ENCODE measurements around the gene TEX55.
"Not testable (repeated sequence)": the region's sequence is repeated elsewhere in the genome, so short reads cannot be mapped to it uniquely, and the experiment has no call there.

The TEX55 gene

DNA sequence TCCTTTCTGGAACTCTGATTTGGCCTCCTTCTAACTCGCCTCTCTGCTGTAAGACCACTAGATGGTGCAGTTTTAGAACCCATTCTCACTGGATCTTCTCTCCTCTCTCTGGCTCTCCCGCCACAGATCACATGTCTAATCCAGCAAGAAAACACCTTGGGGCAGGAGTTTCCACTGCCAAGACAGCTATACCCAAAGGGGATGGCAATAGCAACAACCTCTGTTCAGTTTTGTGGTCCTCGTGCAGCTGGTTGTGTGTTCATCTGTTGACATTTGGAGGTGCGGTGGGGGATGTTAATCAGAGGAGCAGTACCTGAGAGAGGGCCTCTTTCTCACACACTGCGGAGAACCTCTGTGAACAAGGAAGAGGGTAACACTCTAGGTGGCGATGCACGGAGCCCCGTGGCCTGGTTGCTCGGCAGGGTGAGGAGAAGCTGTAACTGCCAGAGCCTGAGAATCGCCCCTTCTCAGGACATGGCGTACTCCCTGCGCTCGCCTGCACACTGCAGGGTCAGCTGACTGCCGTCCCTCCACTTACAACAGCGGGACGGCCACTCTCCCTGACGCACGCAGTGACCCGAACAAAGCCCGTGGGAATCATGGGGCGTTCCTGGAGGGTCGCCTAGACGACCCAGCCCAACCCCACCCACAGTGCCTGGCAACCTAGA lies at the start of gene TEX55:
Gene TEX55 (plus strand): TSS at position 666 of the 668 bp plus-strand sequence. CDS start 25 bp downstream, outside the sequence.
- peak; percentile 20 for DNase-seq

DNA sequence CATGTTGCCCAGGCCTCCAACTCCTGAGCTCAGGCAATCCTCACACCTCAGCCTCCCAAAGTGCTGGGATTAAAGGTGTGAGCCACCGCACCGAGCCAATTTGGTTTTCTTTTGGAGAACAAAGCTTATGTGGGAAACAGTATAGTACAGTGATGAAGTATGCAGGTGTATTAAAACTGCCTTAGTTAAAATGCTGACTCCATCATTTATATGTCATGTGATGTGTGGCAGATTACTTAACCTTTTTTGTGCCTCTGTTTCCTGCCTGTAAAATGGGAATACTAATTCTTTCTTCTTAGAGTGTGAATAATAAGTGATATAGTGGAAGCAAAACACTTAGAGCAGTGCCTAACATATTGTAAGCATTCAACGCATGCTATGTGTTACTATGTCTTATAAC lies 48.0 kb upstream of the TEX55 start:
- no peak for DNase-seq

DNA sequence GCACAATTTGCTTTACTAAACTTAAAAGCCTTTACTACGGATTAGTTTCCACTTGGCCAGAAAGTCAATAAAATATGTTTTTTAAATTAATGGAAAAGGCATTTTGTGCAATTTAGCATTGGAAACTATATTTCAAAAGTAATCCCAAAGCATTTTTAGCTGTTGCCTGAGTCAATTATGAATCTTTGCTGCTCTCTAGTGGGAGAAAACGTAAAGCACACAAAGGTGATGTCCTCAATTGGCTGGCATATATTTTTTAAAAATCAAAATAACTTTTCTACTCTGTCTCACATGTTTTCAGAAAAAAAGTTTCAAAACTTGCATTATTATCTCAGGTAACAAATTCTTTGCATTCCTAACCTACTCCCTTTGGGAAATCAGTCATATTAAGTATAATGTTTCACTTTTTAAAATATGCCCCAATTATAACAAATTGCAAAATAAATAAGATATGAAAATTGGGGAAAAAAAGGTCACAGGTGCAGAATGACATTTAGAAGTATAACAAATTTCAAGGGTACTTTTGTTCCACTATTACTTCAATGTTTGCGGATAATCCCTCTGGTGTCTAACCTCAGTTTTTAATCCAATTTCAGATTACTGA lies 47.2 kb upstream of the TEX55 start:
- DNase-seq, result no peak

DNA sequence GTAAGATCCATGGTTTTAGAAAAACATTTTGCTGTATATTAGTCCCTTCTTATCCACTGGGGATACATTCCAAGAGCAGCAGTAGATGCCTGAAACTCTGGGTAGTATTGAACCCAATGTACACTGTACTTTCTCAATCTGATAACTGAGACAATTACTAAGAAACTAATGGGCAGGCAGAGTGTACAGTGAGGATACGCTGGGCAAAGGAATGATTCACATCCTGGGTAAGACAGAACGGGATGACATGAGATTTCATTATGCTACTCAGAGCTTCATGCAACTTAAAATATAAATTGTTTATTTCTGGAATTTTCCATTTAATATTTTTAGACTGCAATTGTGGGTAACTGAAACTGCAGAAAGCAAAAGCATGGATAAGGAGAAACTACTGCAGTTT lies 46.2 kb upstream of the TEX55 start:
- no peak for DNase-seq

DNA sequence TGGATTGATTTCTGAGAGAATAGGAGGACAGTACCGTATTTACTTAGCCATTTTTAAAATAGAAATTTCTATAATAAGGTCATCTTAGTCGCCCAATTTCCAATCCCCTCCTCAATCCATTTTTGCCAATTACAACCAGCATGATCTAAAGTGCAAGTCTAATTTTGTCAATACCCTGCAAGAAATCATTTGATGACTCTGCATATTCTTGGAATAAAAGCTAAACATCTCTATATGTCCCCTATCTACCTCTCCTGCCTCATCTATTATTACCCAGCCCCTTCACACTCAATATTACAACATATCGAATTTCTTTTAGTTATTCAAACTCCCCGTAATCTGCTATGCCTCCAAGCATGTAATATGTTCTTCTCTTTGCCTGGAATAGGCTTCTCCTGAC lies 41.9 kb upstream of the TEX55 start:
- DNase-seq, result no peak

DNA sequence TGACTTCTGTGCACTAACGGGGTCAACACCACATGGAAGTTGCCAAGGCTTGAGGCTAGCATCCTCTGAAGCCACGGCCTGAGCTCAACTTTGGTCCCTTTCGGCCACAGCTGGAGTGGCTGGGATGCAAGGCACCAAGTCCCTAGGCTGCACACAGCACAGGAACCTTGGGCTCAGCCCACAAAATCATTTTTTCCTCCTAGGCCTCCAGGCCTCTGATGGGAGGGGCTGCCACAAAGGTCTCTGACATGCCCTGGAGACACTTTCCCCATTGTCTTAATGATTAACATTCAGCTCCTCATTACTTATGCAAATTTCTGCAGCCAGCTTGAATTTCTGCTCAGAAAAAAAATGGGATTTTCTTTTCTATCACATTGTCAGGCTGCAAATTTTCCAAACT lies 27.6 kb upstream of the TEX55 start:
- DNase-seq, result not testable (repeated sequence)

DNA sequence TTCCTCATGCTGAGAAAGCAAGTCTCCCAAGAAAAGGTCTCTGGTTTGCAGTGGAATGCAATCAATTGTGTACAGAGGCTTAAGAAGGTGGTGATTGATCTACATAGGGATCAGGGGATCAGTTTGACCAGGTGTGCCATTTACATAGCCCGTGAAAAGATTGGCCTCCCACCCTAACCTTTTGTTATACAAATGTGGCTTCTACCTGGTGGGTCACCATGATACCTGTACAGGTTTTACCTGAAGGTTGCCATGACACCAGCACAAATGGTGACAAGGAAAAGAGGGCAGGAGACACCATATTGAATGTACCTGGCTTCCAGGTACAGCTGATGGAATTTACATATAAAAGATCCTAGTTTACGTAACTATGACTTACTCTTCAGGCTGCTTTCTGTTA lies 25.5 kb upstream of the TEX55 start:
- DNase-seq, result no peak

DNA sequence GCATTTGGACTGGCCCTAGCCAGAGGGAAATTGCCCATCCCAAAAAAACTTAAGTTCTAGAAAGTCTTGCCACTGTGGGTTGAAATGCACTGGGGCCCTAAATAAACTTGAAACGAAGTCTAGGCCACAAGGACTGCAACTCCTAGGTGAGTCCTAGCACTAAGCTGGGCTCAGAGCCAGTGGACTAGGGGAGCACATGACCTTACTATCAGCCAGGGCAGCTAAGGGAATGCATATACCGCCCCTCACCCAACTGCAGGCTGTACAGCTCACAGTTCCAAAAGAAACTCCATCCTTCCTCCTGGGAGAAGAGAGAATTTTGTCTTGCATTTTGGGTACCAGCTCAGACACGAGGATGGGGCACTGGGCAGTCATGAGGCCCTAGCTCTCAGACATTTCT lies 23.6 kb upstream of the TEX55 start:
- DNase-seq, result no peak

DNA sequence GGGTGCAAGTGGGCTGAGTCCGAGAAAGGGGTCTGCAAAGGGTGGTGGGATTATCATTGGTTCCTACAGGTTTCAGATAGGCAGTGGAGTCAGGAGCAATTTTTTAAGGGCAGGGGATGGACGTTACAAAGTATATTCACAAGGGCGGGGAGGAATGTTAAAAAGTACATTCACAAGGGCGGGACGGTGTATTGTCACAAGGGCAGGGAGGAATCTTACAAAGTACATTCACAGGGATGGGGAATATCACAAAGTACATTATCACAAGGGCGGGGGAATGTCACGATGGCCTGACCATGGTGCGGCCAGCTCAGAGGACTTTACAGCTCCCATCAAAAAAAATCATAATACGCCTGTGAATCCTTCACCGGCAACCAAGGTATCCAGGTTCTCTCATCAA lies 20.6 kb upstream of the TEX55 start:
- no peak for DNase-seq

DNA sequence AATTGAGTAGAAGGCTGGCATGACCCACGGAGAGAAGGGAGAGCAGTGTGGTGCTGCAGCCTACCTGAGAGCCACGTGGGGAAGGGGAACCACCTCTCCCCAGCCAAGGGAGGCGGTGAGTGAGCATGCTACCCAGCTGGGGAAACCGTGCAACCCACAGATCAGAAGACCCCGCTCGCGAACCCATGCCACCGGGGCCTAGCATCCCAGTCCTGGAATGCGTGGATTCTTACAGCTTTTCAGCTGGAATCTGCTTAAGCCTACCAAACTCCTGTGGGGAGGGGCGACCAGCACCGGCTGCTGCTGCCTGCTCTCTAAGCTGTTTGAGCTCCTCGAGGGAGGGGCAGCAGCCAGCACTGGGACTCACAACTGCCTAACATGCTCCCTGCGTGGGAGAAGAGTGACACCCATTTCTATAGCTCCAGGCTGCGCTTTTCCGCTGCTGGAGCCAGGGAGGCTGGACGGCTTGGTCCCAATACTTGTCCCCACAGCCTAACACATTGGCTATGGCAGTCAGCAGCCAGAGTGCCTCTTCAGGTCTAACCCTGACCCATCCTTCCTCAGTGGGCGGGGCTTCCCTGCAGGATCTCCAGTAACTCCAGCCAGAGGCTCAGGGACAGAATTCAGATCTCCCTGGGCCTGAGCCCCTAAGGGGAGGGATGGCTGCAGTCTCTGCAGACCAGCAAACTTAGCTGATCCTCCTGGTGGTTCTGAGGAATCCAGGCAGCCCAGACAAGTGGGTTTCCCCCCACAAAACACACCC lies 20.0 kb upstream of the TEX55 start:
- DNase-seq, result no peak

DNA sequence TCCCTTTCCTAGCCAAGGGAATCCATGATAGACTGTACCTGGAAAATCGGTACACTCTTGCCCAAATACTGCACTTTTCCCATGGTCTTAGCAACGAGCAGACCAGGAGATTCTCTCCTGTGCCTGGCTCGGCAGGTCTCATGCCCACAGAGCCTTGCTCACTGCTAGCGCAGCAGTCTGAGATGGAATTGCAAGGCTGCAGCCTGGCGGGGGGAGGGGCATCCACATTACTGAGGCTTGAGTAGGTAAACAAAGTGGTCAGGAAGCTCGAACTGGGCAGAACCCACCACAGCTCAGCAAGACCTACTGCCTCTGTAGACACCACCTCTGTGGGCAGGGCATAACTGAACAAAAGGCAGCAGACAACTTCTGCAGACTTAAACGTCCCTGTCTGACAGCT lies 15.7 kb upstream of the TEX55 start:
- DNase-seq, result not testable (repeated sequence)

DNA sequence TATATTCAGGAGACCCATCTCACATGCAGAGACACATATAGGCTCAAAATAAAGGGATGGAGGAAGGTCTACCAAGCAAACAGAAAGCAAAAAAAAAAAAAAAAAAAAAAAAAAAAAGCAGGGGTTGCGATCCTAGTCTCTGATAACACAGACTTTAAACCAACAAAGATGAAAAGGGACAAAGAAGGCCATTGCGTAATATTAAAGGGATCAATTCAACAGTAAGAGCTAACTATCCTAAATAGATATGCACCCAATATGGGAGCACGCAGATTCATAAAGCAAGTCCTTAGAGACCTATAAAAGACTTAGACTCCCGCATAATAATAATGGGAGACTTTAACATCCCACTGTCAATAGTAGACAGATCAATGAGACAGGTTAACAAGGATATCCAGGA lies 13.7 kb upstream of the TEX55 start:
- DNase-seq, result not testable (repeated sequence)

DNA sequence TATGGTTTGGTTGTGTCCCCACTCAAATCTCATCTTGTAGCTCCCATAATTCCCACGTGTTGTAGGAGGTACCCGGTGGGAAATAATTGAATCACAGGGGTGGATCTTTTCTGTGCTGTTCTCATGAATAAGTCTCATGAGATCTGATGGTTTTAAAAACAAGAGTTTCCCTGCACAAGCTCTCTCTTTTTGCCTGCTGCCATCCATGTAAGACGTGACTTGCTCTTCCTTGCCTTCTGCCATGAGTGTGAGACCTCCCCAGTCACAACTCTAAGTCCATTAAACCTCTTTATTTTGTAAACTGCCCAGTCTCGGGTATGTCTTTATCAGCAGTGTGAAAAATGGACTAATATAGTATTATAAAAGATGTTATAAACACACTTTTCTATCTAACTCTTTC lies 6.6 kb upstream of the TEX55 start:
- not testable (repeated sequence) for DNase-seq

DNA sequence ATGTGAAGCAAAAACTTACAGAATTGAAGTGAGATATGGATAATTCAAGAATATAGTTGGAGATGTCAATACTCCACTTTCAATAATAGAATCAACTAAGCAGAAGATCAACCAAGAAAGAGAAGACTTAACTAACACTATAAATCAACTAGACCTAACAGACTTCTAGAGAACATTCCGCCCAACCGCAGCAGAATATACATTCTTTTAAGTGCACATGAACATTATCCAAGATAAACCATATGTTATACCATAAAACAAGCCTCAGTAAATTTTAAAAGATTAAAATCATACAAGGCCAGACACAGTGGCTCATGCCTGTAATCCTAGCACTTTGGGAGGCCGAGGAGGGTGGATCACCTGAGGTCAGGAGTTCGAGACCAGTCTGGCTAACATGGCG lies 5.5 kb upstream of the TEX55 start:
- DNase-seq, result no peak

DNA sequence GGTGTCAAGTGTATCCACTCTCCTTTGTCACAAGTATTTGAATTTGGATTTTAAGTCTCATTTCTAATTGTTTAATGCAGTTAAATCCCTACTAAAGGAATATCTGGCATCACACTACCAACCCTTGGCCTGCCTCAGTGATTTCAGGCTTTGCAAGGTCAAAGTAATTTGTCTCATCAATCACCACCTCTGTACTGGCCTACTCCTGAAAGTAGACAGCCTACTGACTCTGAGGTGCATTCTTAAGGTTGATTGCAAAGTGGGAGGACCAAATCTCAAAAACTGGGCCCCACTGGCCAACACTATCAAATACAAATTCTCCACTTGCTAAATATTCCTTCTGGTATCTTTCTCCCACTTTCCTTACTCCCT lies 851 bp upstream of the TEX55 start:
- no peak for DNase-seq

DNA sequence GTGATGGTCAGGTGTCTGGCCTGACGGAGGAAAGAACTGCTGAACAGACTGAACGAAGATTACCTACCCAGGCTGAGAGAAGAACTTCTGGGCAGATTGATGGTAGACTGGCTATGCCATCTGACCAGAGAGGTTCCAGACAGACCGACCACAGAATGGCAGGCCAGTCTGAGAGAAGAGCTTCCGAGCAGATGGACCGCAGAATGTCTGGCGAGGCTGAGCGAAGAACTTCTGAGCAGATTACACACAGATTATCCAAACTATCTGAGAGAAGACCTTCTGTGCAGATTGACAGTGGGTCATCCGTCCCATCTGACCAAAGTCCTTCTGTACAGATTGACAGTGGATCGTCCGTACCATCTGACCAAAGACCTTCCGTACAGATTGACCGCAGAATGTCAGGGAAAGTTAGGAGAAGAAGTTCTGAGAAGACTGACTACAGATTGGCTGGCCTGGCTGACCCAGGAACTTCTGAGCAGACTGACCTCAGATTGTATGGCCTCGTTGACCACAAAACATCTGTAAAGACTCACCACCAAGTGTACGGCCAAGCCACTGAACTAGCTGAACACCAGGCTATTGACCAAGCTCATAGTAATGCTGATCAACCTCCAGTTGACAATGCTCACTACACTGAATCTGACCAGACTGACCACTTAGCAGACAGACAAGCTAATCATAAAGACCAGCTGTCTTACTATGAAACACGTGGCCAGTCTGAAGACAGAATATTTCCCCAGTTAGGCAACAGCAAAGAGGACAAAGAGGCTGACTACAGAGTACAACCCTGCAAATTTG lies 812 bp downstream of the TEX55 start:
- no peak for DNase-seq

DNA sequence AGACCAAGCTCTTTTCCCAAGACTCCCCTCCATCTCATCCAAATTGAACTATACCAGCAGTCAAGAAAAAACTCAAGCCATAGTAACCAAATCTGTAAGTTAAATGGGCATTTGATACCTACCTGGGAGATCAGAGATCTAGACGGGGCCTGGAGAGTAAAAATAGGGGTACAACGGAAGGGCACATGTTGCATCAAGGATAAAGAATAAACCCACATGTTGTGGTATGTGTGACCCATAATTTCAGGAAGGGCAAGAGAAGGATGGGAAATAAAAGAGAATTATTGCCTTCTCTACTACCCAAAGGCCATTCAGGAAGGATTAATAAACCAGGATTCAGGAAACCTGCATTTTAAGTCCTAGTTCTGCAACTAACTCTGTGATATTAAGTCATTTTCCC lies 1.5 kb downstream of the TEX55 start:
- no peak for DNase-seq

DNA sequence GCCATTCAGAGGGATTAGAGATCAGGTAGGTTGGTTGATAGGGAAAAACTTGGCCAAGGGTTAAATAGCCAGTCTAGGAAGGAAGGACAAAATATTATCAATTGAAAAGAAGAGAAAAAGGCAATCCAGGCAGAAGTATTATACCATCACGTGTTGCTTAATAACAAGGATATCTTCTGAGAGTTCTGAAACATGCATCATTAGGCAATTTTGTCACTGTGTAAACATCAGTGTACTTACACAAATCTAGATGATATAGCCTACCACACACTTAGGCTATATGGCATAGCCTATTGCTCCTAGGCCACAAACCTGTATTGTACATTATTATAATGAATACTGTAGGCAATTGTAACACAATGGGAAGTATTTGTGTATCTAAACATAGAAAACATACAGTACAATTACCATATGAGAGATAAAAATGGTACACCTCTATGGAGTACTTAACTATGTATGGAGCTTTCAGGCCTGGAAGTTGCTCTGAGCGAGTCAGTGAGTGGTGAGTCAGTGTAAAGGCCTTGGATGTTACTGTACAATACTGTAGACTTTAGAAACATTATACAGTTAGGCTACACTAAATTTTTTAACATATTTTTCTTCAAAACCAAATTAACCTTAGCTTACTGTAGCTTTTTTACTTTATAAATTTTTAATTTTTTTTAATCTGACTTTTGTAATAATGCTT lies 2.7 kb downstream of the TEX55 start:
- no peak for DNase-seq

DNA sequence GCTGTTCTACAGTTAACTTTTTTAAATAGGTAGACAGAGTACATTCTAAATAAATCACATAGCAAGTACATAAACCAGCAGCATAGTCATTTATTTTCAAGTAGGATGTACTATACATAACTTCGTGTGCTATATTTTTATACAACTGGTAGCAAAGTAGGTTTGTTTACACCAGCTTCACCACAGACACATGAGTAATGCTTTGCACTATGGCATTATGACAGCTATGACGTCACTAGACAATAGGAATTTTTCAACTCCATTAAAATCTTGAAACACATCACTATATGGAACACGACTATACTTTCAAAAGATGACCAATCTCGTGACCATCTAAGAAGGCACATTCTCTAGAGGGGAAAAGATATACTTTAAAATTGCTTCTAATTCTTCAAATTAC lies 3.5 kb downstream of the TEX55 start:
- no peak for DNase-seq

DNA sequence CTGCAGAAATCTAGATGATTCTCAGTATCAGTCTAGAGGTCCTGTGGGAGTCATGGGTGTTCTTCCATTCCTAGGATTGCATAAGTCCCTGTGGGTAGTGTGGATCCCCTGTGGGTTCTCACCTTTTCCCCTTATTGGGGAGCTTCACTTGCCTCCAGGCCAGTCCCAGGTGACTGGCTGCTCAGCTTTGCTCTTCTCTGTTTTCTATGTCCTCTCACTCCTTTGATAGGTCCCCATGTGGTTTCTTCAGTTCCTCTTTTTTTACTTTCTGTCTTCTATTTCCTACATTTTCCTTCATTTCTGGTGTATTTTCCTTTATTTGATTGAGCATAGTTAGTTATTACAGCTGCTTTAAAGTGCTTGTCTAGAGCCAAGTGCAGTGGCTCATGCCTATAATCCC lies 10.9 kb downstream of the TEX55 start:
- DNase-seq, result peak; percentile 52

DNA sequence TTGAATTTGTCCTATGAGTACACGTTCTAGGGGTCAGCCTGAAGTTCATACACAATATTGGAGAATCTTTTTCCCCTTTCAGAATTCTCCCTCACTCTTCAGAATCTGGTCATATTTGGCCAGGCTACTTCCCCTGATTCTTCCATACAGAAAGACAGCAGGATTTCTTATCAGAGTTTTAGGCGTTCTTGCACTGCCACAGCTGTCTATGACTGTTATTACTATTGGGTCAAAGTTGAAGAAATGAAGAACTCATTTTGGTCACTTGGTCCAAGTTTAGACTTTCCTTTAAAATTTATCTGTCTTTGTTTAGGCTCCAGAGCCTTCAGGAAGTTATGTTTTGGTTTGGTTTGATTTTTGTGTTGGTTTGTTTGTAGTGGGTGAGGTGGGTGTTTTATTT lies 12.0 kb downstream of the TEX55 start:
- no peak for DNase-seq

DNA sequence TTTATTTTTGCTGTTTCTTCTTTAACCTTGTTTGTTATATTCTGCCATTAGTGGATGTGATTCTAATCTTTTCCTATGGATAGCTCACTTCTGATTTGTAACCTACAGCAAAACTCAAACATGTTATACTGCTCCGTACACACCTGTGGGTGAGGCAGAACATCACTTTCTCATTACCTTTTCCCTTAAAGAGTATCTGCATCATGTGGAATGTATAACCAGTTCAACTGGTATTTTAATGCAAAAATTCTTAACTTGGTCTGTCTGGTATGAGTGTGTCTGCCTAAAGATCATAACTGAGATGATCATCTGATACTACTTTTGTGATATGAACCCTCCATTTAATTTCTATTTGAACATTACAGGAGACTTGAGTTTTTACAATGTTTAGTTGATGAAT lies 14.4 kb downstream of the TEX55 start:
- no peak for DNase-seq

DNA sequence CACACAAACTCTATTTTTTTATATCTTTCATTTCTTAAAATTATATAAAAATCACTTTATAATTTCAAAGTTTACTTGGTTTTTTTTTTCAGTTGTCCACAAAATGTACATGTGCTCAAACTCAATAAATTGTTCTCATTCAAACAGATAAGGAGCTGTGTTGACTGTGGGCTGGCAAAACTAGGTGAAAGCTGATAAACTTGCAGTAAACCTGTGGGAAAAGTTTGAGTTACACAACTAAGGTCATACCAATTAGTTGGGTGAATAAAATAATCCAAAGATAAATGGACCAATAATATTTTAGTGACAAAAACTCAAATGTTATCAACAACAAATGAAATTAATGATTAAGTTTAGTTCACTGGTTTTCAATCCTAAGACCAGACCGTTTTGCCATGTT lies 14.8 kb downstream of the TEX55 start:
- no peak for DNase-seq
